Measurements from ENCODE around the gene SFXN5.

- TF ChIP-seq, protein P1, sequence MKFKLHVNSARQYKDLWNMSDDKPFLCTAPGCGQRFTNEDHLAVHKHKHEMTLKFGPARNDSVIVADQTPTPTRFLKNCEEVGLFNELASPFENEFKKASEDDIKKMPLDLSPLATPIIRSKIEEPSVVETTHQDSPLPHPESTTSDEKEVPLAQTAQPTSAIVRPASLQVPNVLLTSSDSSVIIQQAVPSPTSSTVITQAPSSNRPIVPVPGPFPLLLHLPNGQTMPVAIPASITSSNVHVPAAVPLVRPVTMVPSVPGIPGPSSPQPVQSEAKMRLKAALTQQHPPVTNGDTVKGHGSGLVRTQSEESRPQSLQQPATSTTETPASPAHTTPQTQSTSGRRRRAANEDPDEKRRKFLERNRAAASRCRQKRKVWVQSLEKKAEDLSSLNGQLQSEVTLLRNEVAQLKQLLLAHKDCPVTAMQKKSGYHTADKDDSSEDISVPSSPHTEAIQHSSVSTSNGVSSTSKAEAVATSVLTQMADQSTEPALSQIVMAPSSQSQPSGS (IDR thresholded peaks at IDR 0.05; ENCODE audit: low read length): no peak
- TF ChIP-seq, protein P2, sequence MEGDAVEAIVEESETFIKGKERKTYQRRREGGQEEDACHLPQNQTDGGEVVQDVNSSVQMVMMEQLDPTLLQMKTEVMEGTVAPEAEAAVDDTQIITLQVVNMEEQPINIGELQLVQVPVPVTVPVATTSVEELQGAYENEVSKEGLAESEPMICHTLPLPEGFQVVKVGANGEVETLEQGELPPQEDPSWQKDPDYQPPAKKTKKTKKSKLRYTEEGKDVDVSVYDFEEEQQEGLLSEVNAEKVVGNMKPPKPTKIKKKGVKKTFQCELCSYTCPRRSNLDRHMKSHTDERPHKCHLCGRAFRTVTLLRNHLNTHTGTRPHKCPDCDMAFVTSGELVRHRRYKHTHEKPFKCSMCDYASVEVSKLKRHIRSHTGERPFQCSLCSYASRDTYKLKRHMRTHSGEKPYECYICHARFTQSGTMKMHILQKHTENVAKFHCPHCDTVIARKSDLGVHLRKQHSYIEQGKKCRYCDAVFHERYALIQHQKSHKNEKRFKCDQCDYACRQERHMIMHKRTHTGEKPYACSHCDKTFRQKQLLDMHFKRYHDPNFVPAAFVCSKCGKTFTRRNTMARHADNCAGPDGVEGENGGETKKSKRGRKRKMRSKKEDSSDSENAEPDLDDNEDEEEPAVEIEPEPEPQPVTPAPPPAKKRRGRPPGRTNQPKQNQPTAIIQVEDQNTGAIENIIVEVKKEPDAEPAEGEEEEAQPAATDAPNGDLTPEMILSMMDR (IDR thresholded peaks at IDR 0.05; ENCODE audit: control extremely low read depth in 1 of 3, insufficient read depth in 1 of 3, low read depth in 1 of 3, low read length in 3 of 3): no peak
- TF ChIP-seq EZH2 (IDR thresholded peaks at IDR 0.05; ENCODE audit: low read depth, low read length, severe bottlenecking) (peak; percentile 8), JUN (IDR thresholded peaks at IDR 0.05; ENCODE audit: low read depth, low read length) (no peak), CBX8 (IDR thresholded peaks at IDR 0.05; ENCODE audit: borderline replicate concordance, low read depth, low read length) (no peak), POLR2AphosphoS5 (IDR thresholded peaks at IDR 0.05; ENCODE audit: low read depth, low read length) (no peak)
These were observed 711 bp downstream of the SFXN5 start for GRCh38 chr2:73070643-73071359.
